Measurements from ENCODE around the gene LMOD1.
"Not testable (repeated sequence)": the region's sequence is repeated elsewhere in the genome, so short reads cannot be mapped to it uniquely, and the experiment has no call there.

LMOD1 gene

GRCh38 chr1:201912832-201913231, 33.5 kb downstream of the LMOD1 start:
- DNase-seq, result no peak

- no peak for DNase-seq
These were observed 34.3 kb downstream of the LMOD1 start for GRCh38 chr1:201911826-201912571.

GRCh38 chr1:201907621-201908020, 38.7 kb downstream of the LMOD1 start:
- DNase-seq, result no peak

GRCh38 chr1:201906336-201906735, 40.0 kb downstream of the LMOD1 start:
- no peak for DNase-seq

GRCh38 chr1:201905234-201905890, 41.0 kb downstream of the LMOD1 start:
- no peak for DNase-seq

GRCh38 chr1:201904579-201904978, 41.8 kb downstream of the LMOD1 start:
- no peak for DNase-seq

GRCh38 chr1:201903135-201903534, 43.2 kb downstream of the LMOD1 start:
- no peak for DNase-seq

GRCh38 chr1:201902198-201902597, 44.1 kb downstream of the LMOD1 start:
- no peak for DNase-seq

GRCh38 chr1:201901036-201901435, 45.3 kb downstream of the LMOD1 start:
- not testable (repeated sequence) for DNase-seq

- DNase-seq, result no peak
These were observed 45.9 kb downstream of the LMOD1 start for GRCh38 chr1:201900476-201900875.

- no peak for DNase-seq
These were observed 46.5 kb downstream of the LMOD1 start for GRCh38 chr1:201899683-201900429.

- DNase-seq, result no peak
These were observed 47.4 kb downstream of the LMOD1 start for GRCh38 chr1:201898992-201899391.

- DNase-seq, result no peak
These were observed 48.0 kb downstream of the LMOD1 start for GRCh38 chr1:201898240-201898894.

- DNase-seq, result no peak
These were observed 49.4 kb downstream of the LMOD1 start for GRCh38 chr1:201896951-201897391.

- DNase-seq, result peak; percentile 64
These were observed 50.2 kb downstream of the LMOD1 start for GRCh38 chr1:201895913-201896807.

GRCh38 chr1:201895120-201895665, 51.2 kb downstream of the LMOD1 start:
- DNase-seq, result no peak

GRCh38 chr1:201894343-201895119, 51.8 kb downstream of the LMOD1 start:
- no peak for DNase-seq

- no peak for DNase-seq
These were observed 52.9 kb downstream of the LMOD1 start for GRCh38 chr1:201893431-201893830.

GRCh38 chr1:201892211-201892610, 54.1 kb downstream of the LMOD1 start:
- DNase-seq, result no peak

- no peak for DNase-seq
These were observed 54.8 kb downstream of the LMOD1 start for GRCh38 chr1:201891451-201892045.
